ENCODE measurements around the gene PON1. TPM values are rescaled to one million over a fixed set of nuclear protein-coding genes. Genes with fewer than 3 reads are reported as not detected.

The PON1 gene
- 0.25 TPM in 1 of 2 replicates, not detected in the other for polyA plus RNA-seq
- polyA minus RNA-seq: not detected in 2 replicates

DNA sequence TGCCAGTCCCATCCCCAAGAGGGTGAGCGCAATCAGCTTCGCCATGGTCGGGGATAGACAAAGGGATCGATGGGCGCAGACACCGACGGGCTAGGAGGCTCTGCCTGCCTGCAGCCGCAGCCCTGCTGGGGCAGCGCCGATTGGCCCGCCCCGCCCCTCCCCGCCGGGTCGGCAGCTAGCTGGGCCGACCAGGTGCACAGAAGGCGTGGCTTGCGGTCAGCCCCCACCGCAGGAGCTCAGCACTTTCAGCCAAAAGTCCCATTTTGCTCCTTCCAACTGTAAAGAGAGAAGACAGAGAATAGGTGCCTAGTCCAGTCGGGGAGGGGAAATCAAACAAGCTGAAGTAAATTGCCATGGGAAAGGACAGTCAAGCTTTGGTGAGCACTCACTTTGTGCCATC, at the start of gene PON1:
Gene PON1, minus strand, starts transcription at position 102 of the 400 bp plus-strand sequence. Its CDS starts 57 bp downstream, at position 45.
- Histone ChIP-seq H3K9me2 (ENCODE audit: insufficient read depth, low read length) (no peaks in the 10 kb centered on the region), H2AFZ (ENCODE audit: low read depth, low read length) (no peak within 1 kb of the TSS), H3K9me3 (ENCODE audit: low read length) (no peaks in the 10 kb centered on the region), H4K20me1 (ENCODE audit: insufficient read depth) (no peaks in the 10 kb centered on the region), H3K27me3 (ENCODE audit: insufficient read depth, low read depth, low read length) (no peaks in the 10 kb centered on the region), H3K79me2 (replicated peaks; ENCODE audit: insufficient read depth, low read length) (no peaks in the 10 kb centered on the region), H3K4me2 (ENCODE audit: low read length) (no peak within 1 kb of the TSS), H3K36me3 (ENCODE audit: insufficient read depth, low read length) (no peaks in the 10 kb centered on the region), H3F3A (ENCODE audit: insufficient read depth, low read length, poor library complexity, severe bottlenecking) (no peaks in the 10 kb centered on the region), H3K27ac (ENCODE audit: low read length) (no peak within 1 kb of the TSS), H3K4me3 (ENCODE audit: low read length) (no peak within 1 kb of the TSS), H3K9ac (ENCODE audit: low read length) (no peak within 1 kb of the TSS)
- TF ChIP-seq RAD21 (conservative IDR thresholded peaks at IDR 0.05) (no peak), EP300 (conservative IDR thresholded peaks at IDR 0.05; ENCODE audit: poor library complexity, severe bottlenecking) (no peak), SMC3 (conservative IDR thresholded peaks at IDR 0.05; ENCODE audit: poor library complexity) (no peak), EZH2 (IDR thresholded peaks at IDR 0.05; ENCODE audit: borderline replicate concordance, insufficient read depth, low read length, poor library complexity, severe bottlenecking) (no peak), MXI1 (conservative IDR thresholded peaks at IDR 0.05; ENCODE audit: poor library complexity, severe bottlenecking) (no peak), TAF1 (IDR thresholded peaks at IDR 0.05; ENCODE audit: low read depth) (no peak), POLR2AphosphoS5 (IDR thresholded peaks at IDR 0.05) (no peak)
- TF ChIP-seq, protein P1, sequence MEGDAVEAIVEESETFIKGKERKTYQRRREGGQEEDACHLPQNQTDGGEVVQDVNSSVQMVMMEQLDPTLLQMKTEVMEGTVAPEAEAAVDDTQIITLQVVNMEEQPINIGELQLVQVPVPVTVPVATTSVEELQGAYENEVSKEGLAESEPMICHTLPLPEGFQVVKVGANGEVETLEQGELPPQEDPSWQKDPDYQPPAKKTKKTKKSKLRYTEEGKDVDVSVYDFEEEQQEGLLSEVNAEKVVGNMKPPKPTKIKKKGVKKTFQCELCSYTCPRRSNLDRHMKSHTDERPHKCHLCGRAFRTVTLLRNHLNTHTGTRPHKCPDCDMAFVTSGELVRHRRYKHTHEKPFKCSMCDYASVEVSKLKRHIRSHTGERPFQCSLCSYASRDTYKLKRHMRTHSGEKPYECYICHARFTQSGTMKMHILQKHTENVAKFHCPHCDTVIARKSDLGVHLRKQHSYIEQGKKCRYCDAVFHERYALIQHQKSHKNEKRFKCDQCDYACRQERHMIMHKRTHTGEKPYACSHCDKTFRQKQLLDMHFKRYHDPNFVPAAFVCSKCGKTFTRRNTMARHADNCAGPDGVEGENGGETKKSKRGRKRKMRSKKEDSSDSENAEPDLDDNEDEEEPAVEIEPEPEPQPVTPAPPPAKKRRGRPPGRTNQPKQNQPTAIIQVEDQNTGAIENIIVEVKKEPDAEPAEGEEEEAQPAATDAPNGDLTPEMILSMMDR (IDR thresholded peaks at IDR 0.05; ENCODE audit: poor library complexity, severe bottlenecking): no peak
- TF ChIP-seq, protein P2, sequence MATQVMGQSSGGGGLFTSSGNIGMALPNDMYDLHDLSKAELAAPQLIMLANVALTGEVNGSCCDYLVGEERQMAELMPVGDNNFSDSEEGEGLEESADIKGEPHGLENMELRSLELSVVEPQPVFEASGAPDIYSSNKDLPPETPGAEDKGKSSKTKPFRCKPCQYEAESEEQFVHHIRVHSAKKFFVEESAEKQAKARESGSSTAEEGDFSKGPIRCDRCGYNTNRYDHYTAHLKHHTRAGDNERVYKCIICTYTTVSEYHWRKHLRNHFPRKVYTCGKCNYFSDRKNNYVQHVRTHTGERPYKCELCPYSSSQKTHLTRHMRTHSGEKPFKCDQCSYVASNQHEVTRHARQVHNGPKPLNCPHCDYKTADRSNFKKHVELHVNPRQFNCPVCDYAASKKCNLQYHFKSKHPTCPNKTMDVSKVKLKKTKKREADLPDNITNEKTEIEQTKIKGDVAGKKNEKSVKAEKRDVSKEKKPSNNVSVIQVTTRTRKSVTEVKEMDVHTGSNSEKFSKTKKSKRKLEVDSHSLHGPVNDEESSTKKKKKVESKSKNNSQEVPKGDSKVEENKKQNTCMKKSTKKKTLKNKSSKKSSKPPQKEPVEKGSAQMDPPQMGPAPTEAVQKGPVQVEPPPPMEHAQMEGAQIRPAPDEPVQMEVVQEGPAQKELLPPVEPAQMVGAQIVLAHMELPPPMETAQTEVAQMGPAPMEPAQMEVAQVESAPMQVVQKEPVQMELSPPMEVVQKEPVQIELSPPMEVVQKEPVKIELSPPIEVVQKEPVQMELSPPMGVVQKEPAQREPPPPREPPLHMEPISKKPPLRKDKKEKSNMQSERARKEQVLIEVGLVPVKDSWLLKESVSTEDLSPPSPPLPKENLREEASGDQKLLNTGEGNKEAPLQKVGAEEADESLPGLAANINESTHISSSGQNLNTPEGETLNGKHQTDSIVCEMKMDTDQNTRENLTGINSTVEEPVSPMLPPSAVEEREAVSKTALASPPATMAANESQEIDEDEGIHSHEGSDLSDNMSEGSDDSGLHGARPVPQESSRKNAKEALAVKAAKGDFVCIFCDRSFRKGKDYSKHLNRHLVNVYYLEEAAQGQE (IDR thresholded peaks at IDR 0.05; ENCODE audit: borderline replicate concordance): no peak

DNA sequence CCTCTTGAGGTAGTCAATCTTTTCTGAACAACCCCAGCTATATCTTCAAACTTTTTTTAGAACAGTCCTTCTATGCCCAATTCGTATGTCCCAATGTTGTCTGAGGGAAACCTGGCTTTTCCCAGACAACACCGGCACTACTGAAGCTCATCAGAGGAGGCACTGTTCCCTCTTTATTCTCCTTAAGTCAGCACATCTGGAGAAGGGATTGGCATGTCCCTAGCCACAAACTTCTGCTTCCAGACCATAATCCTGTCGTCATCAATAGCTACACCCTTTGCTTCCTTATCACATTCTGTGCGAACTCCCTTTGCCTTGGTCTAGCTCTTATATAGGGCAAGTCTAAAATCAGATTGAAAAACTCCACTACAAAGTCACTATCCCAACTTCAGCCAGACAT, 49.0 kb upstream of the PON1 start:
- H3K4me2 ChIP-seq (ENCODE audit: low read length): no peak overlapping the region
- H3K9me2 ChIP-seq (ENCODE audit: insufficient read depth, low read length): no peaks in the 10 kb centered on the region
- H3K27ac ChIP-seq (ENCODE audit: low read length): no peak overlapping the region
- no peaks in the 10 kb centered on the region for H3K9me3 ChIP-seq (ENCODE audit: low read length)
- H4K20me1 ChIP-seq (ENCODE audit: insufficient read depth): no peaks in the 10 kb centered on the region
- H3K4me3 ChIP-seq (ENCODE audit: low read length): no peak overlapping the region
- H3F3A ChIP-seq (ENCODE audit: insufficient read depth, low read length, poor library complexity, severe bottlenecking): no peaks in the 10 kb centered on the region
- no peaks in the 10 kb centered on the region for H3K79me2 ChIP-seq (replicated peaks; ENCODE audit: insufficient read depth, low read length)
- H3K36me3 ChIP-seq (ENCODE audit: insufficient read depth, low read length): no peaks in the 10 kb centered on the region
- H3K27me3 ChIP-seq (ENCODE audit: insufficient read depth, low read depth, low read length): no peaks in the 10 kb centered on the region
- no peak overlapping the region for H2AFZ ChIP-seq (ENCODE audit: low read depth, low read length)
- TF ChIP-seq TAF1 (IDR thresholded peaks at IDR 0.05; ENCODE audit: low read depth): no peak
- TF ChIP-seq, protein P2 (IDR thresholded peaks at IDR 0.05; ENCODE audit: borderline replicate concordance): no peak
- TF ChIP-seq, protein P1 (IDR thresholded peaks at IDR 0.05; ENCODE audit: poor library complexity, severe bottlenecking): no peak
- TF ChIP-seq RAD21 (conservative IDR thresholded peaks at IDR 0.05): no peak
- TF ChIP-seq EZH2 (IDR thresholded peaks at IDR 0.05; ENCODE audit: borderline replicate concordance, insufficient read depth, low read length, poor library complexity, severe bottlenecking): no peak
- TF ChIP-seq POLR2AphosphoS5 (IDR thresholded peaks at IDR 0.05): no peak
- no peak overlapping the region for H3K9ac ChIP-seq (ENCODE audit: low read length)

All from neural cell (in vitro differentiated cells).